ENCODE results near the gene SLF2.

DNA sequence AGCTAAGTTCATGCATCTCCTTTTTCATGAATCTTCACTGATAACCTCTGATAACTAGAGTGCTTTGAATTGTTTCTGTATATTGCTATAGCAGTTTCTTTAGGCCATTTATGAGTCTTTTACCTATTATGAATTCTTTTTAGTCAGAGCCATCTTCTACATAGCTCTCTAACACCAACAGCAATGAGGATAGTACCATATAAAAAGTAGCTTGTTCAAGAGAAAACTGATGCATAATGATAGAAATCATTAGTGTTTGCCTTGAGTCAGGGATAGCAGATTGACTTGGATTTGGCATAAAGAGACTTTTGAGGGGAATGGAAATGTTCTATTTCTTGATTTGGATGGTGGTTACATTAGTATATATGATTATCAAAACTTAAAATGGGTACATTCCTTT, 30.7 kb downstream of the SLF2 start:
- TF ChIP-seq, protein P1, sequence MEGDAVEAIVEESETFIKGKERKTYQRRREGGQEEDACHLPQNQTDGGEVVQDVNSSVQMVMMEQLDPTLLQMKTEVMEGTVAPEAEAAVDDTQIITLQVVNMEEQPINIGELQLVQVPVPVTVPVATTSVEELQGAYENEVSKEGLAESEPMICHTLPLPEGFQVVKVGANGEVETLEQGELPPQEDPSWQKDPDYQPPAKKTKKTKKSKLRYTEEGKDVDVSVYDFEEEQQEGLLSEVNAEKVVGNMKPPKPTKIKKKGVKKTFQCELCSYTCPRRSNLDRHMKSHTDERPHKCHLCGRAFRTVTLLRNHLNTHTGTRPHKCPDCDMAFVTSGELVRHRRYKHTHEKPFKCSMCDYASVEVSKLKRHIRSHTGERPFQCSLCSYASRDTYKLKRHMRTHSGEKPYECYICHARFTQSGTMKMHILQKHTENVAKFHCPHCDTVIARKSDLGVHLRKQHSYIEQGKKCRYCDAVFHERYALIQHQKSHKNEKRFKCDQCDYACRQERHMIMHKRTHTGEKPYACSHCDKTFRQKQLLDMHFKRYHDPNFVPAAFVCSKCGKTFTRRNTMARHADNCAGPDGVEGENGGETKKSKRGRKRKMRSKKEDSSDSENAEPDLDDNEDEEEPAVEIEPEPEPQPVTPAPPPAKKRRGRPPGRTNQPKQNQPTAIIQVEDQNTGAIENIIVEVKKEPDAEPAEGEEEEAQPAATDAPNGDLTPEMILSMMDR (IDR thresholded peaks at IDR 0.05): no peak
- TF ChIP-seq ZNF263 (CRISPR knock-in tag; IDR thresholded peaks at IDR 0.05; ENCODE audit: low read depth) (no peak), KAT7 (CRISPR knock-in tag; IDR thresholded peaks at IDR 0.05; ENCODE audit: borderline replicate concordance) (no peak)

All from WTC11 (cell line).